H1 (cell line): Measurements from ENCODE around the gene ZNF189. TPM values are rescaled to one million over a fixed set of nuclear protein-coding genes. Genes with fewer than 3 reads are reported as not detected.

ENCODE experiments used
- KDM5A ChIP-seq: fragments of 200-600 bp; IDR thresholded peaks from 2 replicates; pipeline ENCODE4 v1.7.1; 2012; ENCODE audit warnings: mild to moderate bottlenecking, low read length, inconsistent platforms, mixed read lengths
- SAP30 ChIP-seq: fragments of 300-600 bp; sonication (generic); IDR thresholded peaks from 2 replicates; pipeline ENCODE4 v1.7.1; 2012; ENCODE audit warnings: low read length, moderate library complexity, mild to moderate bottlenecking, inconsistent platforms; ENCODE audit not compliant: insufficient read depth, insufficient replicate concordance
- TAF1 ChIP-seq: IDR thresholded peaks from 2 replicates; pipeline ENCODE4 v1.6.1; 2011; ENCODE audit warnings: mild to moderate bottlenecking, low read depth, low read length
- ZNF274 ChIP-seq: IDR thresholded peaks from 2 replicates; pipeline ENCODE4 v1.7.0; 2012; ENCODE audit warnings: low read length, borderline replicate concordance; ENCODE audit errors: extremely low read depth
- polyA plus RNA-seq, 7 experiments: library from polyadenylated mRNA; depleted of rRNA in 3 of 7; stranded (reverse) in 5 of 7; unstranded in 2 of 7; fragments of >200 nt in 5 of 7; fragments of 200-250 nt in 2 of 7; gene quantifications; 1 replicate in 5 of 7; 2 replicates in 1 of 7; 4 replicates in 1 of 7; pipeline versions ENCODE4 v1.2.1 to v1.2.3, GENCODE V29; 2011 to 2013; ENCODE audit warnings: missing spikeins in 2 of 7, mixed read lengths in 2 of 7
- total RNA-seq: library from RNA; stranded (reverse); fragmentation: NEBNext Ultra II Directional; extraction: Animal tissue kit (Norgen Biotek cat#: 25700); gene quantifications from 2 replicates; pipeline ENCODE4 v1.2.1, GENCODE V29; 2021

The ZNF189 gene
- total and polyA plus RNA-seq, 2 of the 8 experiments (the other 6 are each of a cell fraction or from before 2014, with no cell fraction given) = 1.9 to 12.3 TPM

- TF ChIP-seq TAF1 (no peak), ZNF274 (no peak), KDM5A (no peak), SAP30 (no peak)
Observed at GRCh38 chr9:101375546-101375945, 23.1 kb upstream of the ZNF189 start (continued).
